HUES64 (cell line): ENCODE data around the gene FAM114A1.
"Not testable (repeated sequence)": the region's sequence is repeated elsewhere in the genome, so short reads cannot be mapped to it uniquely, and the experiment has no call there.

Source experiments
- H3K27ac ChIP-seq: 2 replicates; pipeline ENCODE4 v1.7.0; 2013; ENCODE audit warnings: low read depth, low read length, inconsistent platforms
- H3K27me3 ChIP-seq: 2 replicates; pipeline ENCODE4 v1.6.1; 2013; ENCODE audit warnings: mild to moderate bottlenecking, low read length; ENCODE audit not compliant: insufficient read depth
- H3K36me3 ChIP-seq: 2 replicates; pipeline ENCODE4 v1.6.1; 2013; ENCODE audit warnings: mild to moderate bottlenecking, low read length; ENCODE audit not compliant: insufficient read depth
- H3K4me1 ChIP-seq: 2 replicates; pipeline ENCODE4 v1.6.1; 2013; ENCODE audit warnings: mild to moderate bottlenecking, low read length, moderate library complexity; ENCODE audit not compliant: insufficient read depth
- H3K4me3 ChIP-seq: 2 replicates; pipeline ENCODE4 v1.5.1; 2013; ENCODE audit warnings: mild to moderate bottlenecking, low read length, moderate library complexity
- H3K9ac ChIP-seq: 2 replicates; pipeline ENCODE4 v1.6.1; 2013; ENCODE audit warnings: mild to moderate bottlenecking, low read depth, low read length
- H3K9me3 ChIP-seq: 2 replicates; pipeline ENCODE4 v1.6.1; 2013; ENCODE audit warnings: low read depth, low read length; ENCODE audit not compliant: insufficient read depth
- WGBS: fragments of 150-250, 120-280 bp; methylation state at CpG from one replicate; pipeline ENCODE4 v1.1.7; 2013; ENCODE audit warnings: missing lambda C conversion rate; 5-methylcytosine and 5-hydroxymethylcytosine counted together

The FAM114A1 gene

DNA sequence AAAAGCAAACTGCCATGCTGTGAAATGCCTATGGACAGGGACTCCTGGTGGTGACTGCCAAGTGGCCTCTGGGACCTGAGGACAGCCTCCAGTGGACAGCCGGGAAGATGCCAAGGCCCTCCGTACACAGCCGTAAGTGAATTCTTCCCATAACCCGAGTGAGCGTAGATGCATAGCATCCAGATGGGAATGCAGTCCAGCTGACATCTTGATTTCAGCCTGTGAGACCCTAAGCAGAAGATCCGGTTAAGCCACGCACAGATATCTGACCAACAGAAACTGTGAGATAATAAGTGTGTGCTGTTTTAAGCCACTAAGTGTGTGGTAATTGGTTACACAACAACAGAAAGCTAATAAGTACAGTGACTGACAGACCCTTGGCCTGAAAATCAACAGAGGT, 108.7 kb downstream of the FAM114A1 start:
- no peak overlapping the region for H3K27ac ChIP-seq
- no peaks in the 10 kb centered on the region for H3K9me3 ChIP-seq
- H3K36me3 ChIP-seq, result no peaks in the 10 kb centered on the region
- no peaks in the 10 kb centered on the region for H3K4me1 ChIP-seq
- 95% methylated on average over 7 of the region's 7 CpGs for WGBS
- no peaks in the 10 kb centered on the region for H3K27me3 ChIP-seq
- no peak overlapping the region for H3K9ac ChIP-seq
- no peak overlapping the region for H3K4me3 ChIP-seq

- 88% methylated on average over 4 of the region's 4 CpGs for WGBS
- no peak overlapping the region for H3K9ac ChIP-seq
Measured at GRCh38 chr4:38979081-38979480, 111.5 kb downstream of the FAM114A1 start.

DNA sequence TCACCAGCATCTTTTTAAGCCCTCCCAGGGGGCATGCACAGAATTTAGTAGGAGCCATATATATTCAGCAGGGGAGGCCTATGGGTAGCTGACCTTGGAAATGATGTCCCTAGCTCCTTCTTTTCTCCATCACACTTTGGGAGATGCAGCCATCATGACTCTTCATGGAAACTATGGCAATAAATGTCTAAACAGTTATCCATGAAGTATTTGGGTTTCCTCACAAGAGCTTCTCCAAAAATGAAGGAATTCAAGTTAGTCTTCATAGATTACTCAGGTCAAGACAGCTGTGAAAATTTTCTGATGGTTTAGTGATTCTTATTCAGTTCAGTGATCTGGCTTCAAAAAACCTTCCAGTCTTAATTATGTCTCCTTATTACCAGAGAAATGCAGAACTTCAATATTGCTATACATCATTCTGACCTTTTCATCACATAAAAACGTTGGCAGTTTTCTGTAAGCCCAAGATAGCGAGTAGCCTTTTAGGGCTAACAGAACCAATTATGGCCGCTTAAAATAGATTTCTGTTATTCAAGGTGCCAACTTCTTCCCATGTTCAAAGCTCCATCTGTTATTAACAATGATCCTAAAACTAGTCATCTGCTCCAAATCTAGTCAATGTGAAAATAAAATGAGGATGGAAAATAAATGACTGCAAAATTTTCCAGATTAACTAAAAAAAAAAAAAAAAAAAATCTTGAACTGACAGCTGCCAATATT, 112.1 kb downstream of the FAM114A1 start:
- H3K27me3 ChIP-seq, result no peaks in the 10 kb centered on the region
- WGBS, result 93% methylated on average over 3 of the region's 3 CpGs
- H3K36me3 ChIP-seq, result no peaks in the 10 kb centered on the region
- no peak overlapping the region for H3K4me3 ChIP-seq
- no peaks in the 10 kb centered on the region for H3K9me3 ChIP-seq
- no peak overlapping the region for H3K9ac ChIP-seq
- H3K4me1 ChIP-seq, result peaks cover 6% of the 10 kb centered on the region; the same call in 1 of the 2 replicates
- H3K27ac ChIP-seq, result no peak overlapping the region

More at GRCh38 chr4:38979081-38979480, 111.5 kb downstream of the FAM114A1 start:
- H3K9me3 ChIP-seq, result no peaks in the 10 kb centered on the region
- no peaks in the 10 kb centered on the region for H3K27me3 ChIP-seq
- no peaks in the 10 kb centered on the region for H3K4me1 ChIP-seq
- no peak overlapping the region for H3K27ac ChIP-seq
- H3K36me3 ChIP-seq, result no peaks in the 10 kb centered on the region
- no peak overlapping the region for H3K4me3 ChIP-seq

DNA sequence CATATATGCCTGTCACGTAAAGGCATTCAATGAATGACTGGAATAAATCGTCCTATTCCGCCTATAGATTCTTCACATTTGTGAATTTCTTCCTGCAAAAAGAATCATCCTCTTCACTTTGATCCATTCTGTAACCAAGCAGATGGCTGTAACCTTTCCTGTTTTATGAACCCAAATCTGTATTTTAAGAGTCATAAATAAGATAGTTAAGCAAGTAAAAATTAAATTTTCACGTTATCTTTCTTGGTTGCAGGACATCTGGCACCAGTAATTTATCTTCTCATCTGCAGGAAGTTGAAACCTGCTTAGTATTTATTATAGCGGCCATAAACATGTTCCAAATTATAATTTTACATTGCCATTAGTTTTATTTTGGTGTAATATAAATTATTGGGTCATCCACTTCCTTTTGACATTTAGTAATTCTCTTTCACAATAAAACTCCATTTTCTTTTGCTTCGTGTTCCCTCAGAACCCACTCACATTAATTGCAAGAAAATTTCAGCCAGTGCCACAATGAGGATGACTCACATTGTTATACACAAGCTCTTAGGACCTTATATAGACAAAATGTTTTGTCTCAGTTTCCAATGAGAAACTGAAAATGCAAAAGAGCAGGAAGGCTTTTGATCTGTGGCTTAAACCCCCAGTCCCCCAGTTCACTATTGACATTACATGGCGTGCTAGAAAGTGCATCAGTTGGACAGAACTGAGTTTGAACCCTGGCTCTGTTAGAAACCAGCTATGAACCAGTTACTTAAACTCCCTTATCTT, 113.5 kb downstream of the FAM114A1 start:
- no peak overlapping the region for H3K4me3 ChIP-seq
- 95% methylated on average over 6 of the region's 7 CpGs for WGBS
- H3K27ac ChIP-seq, result no peak overlapping the region
- H3K27me3 ChIP-seq, result no peaks in the 10 kb centered on the region
- H3K4me1 ChIP-seq, result peaks cover 18% of the 10 kb centered on the region
- H3K36me3 ChIP-seq, result no peaks in the 10 kb centered on the region
- H3K9ac ChIP-seq, result no peak overlapping the region
- H3K9me3 ChIP-seq, result no peaks in the 10 kb centered on the region

DNA sequence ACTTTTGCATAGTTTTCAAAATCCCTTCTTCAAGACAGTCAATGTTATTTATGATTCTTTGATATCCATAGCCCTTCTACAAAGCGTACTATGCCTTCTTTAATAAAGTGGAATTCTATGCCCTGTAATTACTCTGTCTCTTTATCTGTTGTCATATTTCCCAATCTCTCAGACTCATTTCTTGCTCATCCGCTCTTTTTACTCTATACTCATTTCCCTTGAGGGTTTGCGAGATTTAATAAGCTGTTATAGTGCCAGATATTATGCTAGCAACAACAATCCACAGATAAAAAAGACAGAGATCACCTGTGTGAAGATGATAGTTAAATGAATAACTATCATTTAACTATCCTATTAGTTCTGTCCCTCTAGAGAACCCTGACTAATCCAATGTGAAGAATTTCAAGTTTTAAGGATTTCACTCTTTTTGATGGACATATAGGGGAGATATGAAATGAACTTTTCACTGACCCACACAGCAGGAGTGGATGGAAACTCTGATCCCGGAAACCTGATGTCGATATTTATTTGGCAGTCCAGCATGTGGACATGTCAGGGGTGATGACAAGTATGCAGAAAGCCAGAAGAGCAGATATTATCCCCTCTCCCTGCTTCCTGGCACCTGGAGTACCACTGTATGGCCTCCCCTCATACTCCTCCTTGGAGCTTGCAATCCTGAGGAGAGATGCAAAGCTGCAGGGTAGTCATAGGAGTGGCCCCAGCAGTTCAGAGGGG, 114.9 kb downstream of the FAM114A1 start:
- Histone ChIP-seq H3K4me3 (no peak overlapping the region), H3K4me1 (peaks cover 19% of the 10 kb centered on the region), H3K27ac (no peak overlapping the region), H3K27me3 (no peaks in the 10 kb centered on the region), H3K9me3 (no peaks in the 10 kb centered on the region), H3K36me3 (no peaks in the 10 kb centered on the region), H3K9ac (no peak overlapping the region)
- WGBS, result 100% methylated on average over 3 of the region's 5 CpGs

- H3K4me3 ChIP-seq, result no peak overlapping the region
- H3K4me1 ChIP-seq, result peaks cover 19% of the 10 kb centered on the region
- H3K27ac ChIP-seq, result no peak overlapping the region
Measured at GRCh38 chr4:38983291-38983690, 115.7 kb downstream of the FAM114A1 start.

DNA sequence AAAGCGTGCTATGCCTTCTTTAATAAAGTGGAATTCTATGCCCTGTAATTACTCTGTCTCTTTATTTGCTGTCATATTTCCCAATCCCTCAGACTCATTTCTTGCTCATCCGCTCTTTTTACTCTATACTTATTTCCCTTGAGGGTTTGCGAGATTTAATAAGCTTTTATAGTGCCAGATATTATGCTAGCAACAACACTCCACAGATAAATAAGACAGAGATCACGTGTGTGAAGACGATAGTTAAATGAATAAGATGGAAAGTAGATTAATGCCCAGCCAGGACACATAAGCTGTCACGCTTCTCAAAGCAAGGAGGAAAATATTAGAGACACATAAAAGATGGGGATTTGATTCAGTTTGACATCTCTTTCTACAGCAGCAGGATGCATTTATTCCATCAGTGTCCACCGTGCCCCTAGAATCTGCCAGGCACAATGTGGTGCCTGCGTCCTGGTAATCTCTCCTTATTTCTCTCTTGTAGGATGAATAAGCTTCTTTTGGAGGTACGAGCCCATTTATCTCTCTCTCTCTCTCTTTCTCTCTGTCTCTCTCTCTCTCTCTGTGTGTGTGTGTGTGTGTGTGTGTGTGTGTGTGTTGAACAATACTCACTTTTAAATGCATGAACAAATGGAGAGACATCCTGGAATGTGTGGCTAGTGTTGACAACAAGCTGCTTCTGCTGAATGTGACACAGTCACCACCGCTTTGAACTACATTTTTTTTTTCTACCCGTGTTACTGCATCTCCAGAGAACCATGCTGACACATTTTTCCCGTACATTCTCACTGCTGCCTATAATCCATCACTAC, 116.4 kb downstream of the FAM114A1 start:
- H3K27ac ChIP-seq, result no peak overlapping the region
- 87% methylated on average over 11 of the region's 12 CpGs for WGBS

More at GRCh38 chr4:38983291-38983690, 115.7 kb downstream of the FAM114A1 start:
- H3K9me3 ChIP-seq, result no peaks in the 10 kb centered on the region
- H3K36me3 ChIP-seq, result no peaks in the 10 kb centered on the region
- no peaks in the 10 kb centered on the region for H3K27me3 ChIP-seq
- H3K9ac ChIP-seq, result no peak overlapping the region
- 91% methylated on average over 6 of the region's 6 CpGs for WGBS

DNA sequence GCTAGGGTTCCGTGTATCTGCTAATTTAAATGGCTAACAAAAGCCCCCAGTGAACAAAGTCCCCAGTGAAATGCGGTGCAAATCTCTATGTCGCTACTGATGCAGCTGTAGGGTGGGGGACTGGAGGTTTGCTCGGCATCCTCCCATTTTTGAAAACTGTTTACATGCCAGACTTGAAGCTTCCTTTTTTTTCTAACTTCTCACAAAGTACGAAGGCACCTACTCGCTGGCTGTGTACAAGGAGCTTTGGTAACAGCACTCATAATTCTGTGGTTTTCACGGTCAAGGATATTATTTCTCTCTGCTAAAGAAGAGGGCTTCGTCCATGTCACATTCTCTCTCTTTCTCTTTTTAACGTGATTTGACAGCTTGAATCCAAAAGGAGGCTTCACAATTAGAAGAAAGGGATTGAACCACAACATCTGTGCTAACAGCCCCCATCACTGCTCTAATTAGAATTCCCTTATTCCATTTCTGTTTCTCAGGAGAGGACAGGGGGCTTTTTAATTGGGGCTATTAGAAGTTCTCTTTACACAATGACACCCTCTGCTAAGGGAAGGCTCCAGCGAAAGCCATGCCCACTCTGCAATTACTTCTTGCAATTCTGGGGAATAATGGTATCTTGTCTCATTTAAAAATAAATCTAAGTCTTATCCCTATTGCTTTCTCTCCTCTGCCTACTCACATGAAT, 117.9 kb downstream of the FAM114A1 start:
- H3K9ac ChIP-seq, result no peak overlapping the region
- no peaks in the 10 kb centered on the region for H3K36me3 ChIP-seq
- WGBS, result 83% methylated on average over 9 of the region's 10 CpGs
- H3K9me3 ChIP-seq, result no peaks in the 10 kb centered on the region
- H3K27me3 ChIP-seq, result no peaks in the 10 kb centered on the region
- H3K4me1 ChIP-seq, result peaks cover 19% of the 10 kb centered on the region
- no peak overlapping the region for H3K27ac ChIP-seq
- H3K4me3 ChIP-seq, result no peak overlapping the region

More for the DNA sequence above, 116.4 kb downstream of the FAM114A1 start:
- H3K9ac ChIP-seq, result no peak overlapping the region
- H3K4me1 ChIP-seq, result peaks cover 19% of the 10 kb centered on the region
- no peak overlapping the region for H3K4me3 ChIP-seq
- H3K36me3 ChIP-seq, result no peaks in the 10 kb centered on the region
- no peaks in the 10 kb centered on the region for H3K9me3 ChIP-seq
- H3K27me3 ChIP-seq, result no peaks in the 10 kb centered on the region

GRCh38 chr4:38987491-38987890, 119.9 kb downstream of the FAM114A1 start:
- no peak overlapping the region for H3K27ac ChIP-seq
- H3K27me3 ChIP-seq, result no peaks in the 10 kb centered on the region
- no peaks in the 10 kb centered on the region for H3K36me3 ChIP-seq
- no peak overlapping the region for H3K4me3 ChIP-seq
- no peak overlapping the region for H3K9ac ChIP-seq
- H3K4me1 ChIP-seq, result peaks cover 19% of the 10 kb centered on the region
- no peaks in the 10 kb centered on the region for H3K9me3 ChIP-seq

GRCh38 chr4:38988353-38988752, 120.7 kb downstream of the FAM114A1 start:
- H3K27ac ChIP-seq, H3K27me3 ChIP-seq, H3K9ac ChIP-seq, H3K36me3 ChIP-seq, H3K4me3 ChIP-seq, H3K9me3 ChIP-seq: not testable (repeated sequence)
- 88% methylated on average over 8 of the region's 9 CpGs for WGBS
- H3K4me1 ChIP-seq, result peaks cover 19% of the 10 kb centered on the region
